Measurements from ENCODE around the gene PLD3. TPM values are rescaled to one million over a fixed set of nuclear protein-coding genes. Genes with fewer than 3 reads are reported as not detected.

PLD3 gene
- total and polyA plus RNA-seq, 2 experiments from 2014 or later = 181 to 490 TPM

GRCh38 chr19:40423938-40424337 is 75.4 kb downstream of the PLD3 start:
- H3K27me3 Mint-ChIP-seq (ENCODE audit: insufficient read depth, low read depth, poor library complexity) = peaks cover 10% of the 10 kb centered on the region
- Histone ChIP-seq H4K20me1 (replicated peaks; ENCODE audit: insufficient read depth) (no peaks in the 10 kb centered on the region), H3K4me2 (peak overlapping the region; percentile 96), H2AFZ (no peak overlapping the region), H3K27ac (ENCODE audit: low read depth) (no peak overlapping the region), H3K27me3 (ENCODE audit: insufficient read depth) (no peaks in the 10 kb centered on the region), H3K9me2 (ENCODE audit: insufficient read depth) (no peaks in the 10 kb centered on the region), H3K4me1 (ENCODE audit: insufficient read depth) (peaks cover 17% of the 10 kb centered on the region), H3F3A (replicated peaks; ENCODE audit: low read depth) (0 out of 2 replicates have a peak, but pooled peaks cover 2% of the 10 kb centered on the region), H3K36me3 (ENCODE audit: insufficient read depth) (no peaks in the 10 kb centered on the region), H3K79me2 (replicated peaks; ENCODE audit: insufficient read depth) (no peaks in the 10 kb centered on the region; the same call in none of the 2 replicates), H3K4me3 (no peak overlapping the region)
- TF ChIP-seq EZH2phosphoT487 (IDR thresholded peaks at IDR 0.05; ENCODE audit: unreplicated experiment) = no peak
- TF ChIP-seq, protein P1, sequence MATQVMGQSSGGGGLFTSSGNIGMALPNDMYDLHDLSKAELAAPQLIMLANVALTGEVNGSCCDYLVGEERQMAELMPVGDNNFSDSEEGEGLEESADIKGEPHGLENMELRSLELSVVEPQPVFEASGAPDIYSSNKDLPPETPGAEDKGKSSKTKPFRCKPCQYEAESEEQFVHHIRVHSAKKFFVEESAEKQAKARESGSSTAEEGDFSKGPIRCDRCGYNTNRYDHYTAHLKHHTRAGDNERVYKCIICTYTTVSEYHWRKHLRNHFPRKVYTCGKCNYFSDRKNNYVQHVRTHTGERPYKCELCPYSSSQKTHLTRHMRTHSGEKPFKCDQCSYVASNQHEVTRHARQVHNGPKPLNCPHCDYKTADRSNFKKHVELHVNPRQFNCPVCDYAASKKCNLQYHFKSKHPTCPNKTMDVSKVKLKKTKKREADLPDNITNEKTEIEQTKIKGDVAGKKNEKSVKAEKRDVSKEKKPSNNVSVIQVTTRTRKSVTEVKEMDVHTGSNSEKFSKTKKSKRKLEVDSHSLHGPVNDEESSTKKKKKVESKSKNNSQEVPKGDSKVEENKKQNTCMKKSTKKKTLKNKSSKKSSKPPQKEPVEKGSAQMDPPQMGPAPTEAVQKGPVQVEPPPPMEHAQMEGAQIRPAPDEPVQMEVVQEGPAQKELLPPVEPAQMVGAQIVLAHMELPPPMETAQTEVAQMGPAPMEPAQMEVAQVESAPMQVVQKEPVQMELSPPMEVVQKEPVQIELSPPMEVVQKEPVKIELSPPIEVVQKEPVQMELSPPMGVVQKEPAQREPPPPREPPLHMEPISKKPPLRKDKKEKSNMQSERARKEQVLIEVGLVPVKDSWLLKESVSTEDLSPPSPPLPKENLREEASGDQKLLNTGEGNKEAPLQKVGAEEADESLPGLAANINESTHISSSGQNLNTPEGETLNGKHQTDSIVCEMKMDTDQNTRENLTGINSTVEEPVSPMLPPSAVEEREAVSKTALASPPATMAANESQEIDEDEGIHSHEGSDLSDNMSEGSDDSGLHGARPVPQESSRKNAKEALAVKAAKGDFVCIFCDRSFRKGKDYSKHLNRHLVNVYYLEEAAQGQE (IDR thresholded peaks at IDR 0.05; ENCODE audit: unreplicated experiment) = no peak
- H3K4me3 Mint-ChIP-seq = no peak overlapping the region
- DNase-seq (ENCODE audit: low spot score) = no peak
- peaks cover 3% of the 10 kb centered on the region; the same call in 1 of the 3 replicates for H3K9me3 Mint-ChIP-seq
- peaks cover 15% of the 10 kb centered on the region for H3K4me1 Mint-ChIP-seq
- peaks cover 12% of the 10 kb centered on the region for H3K36me3 Mint-ChIP-seq (ENCODE audit: low read depth)
- no peak overlapping the region for H3K27ac Mint-ChIP-seq
- ATAC-seq = no peak

GRCh38 chr19:40424637-40425449 is 76.3 kb downstream of the PLD3 start:
- TF ChIP-seq, protein P1 (IDR thresholded peaks at IDR 0.05; ENCODE audit: unreplicated experiment) = no peak
- TF ChIP-seq ETS1 (IDR thresholded peaks at IDR 0.05) = peak; percentile 22; the same call in 1 of the 2 replicates
- peak in 1 of 2 experiments; percentile 62; a peak in 1 of 4 replicates for TF ChIP-seq CTCF (conservative IDR thresholded peaks at IDR 0.05; ENCODE audit: low read depth in 2 of 2)
- TF ChIP-seq POLR2AphosphoS5 (IDR thresholded peaks at IDR 0.05; ENCODE audit: low read depth) = peak; percentile 37
- H3K27me3 ChIP-seq (ENCODE audit: insufficient read depth) = no peaks in the 10 kb centered on the region
- H3K9me3 Mint-ChIP-seq = peaks cover 3% of the 10 kb centered on the region; the same call in 1 of the 3 replicates
- H2AFZ ChIP-seq = peak overlapping the region; percentile 84; the same call in 1 of the 2 replicates
- H3K36me3 ChIP-seq (ENCODE audit: insufficient read depth) = no peaks in the 10 kb centered on the region
- peaks cover 15% of the 10 kb centered on the region for H3K4me1 Mint-ChIP-seq
- no peaks in the 10 kb centered on the region for H3K9me2 ChIP-seq (ENCODE audit: insufficient read depth)
- peaks cover 9% of the 10 kb centered on the region for H3K36me3 Mint-ChIP-seq (ENCODE audit: low read depth)
- 0 out of 2 replicates have a peak, but pooled peaks cover 2% of the 10 kb centered on the region for H3F3A ChIP-seq (replicated peaks; ENCODE audit: low read depth)
- H3K4me1 ChIP-seq (ENCODE audit: insufficient read depth) = peaks cover 17% of the 10 kb centered on the region
- peak; percentile 1 for ATAC-seq
- DNase-seq (ENCODE audit: low spot score) = peak; percentile 63
- peak overlapping the region; percentile 80 for H3K4me3 ChIP-seq
- H4K20me1 ChIP-seq (replicated peaks; ENCODE audit: insufficient read depth) = no peaks in the 10 kb centered on the region
- peak overlapping the region; percentile 97 for H3K27ac Mint-ChIP-seq
- peaks cover 10% of the 10 kb centered on the region for H3K27me3 Mint-ChIP-seq (ENCODE audit: insufficient read depth, low read depth, poor library complexity)
- no peaks in the 10 kb centered on the region; the same call in none of the 2 replicates for H3K79me2 ChIP-seq (replicated peaks; ENCODE audit: insufficient read depth)
- peak overlapping the region; percentile 96 for H3K4me3 Mint-ChIP-seq
- H3K27ac ChIP-seq (ENCODE audit: low read depth) = peak overlapping the region; percentile 94
- peak overlapping the region; percentile 96 for H3K4me2 ChIP-seq
